NCI-H2029 treated with DMSO at 0.1 percent for 48 hours (cell line): Measurements from ENCODE around the gene OMG.
"Not testable (repeated sequence)": the region's sequence is repeated elsewhere in the genome, so short reads cannot be mapped to it uniquely, and the experiment has no call there.

ENCODE experiments used
- DNase-seq: peaks from one replicate; lab custom pipeline; 2025; lab: John Stamatoyannopoulos, UW

Gene OMG

DNA sequence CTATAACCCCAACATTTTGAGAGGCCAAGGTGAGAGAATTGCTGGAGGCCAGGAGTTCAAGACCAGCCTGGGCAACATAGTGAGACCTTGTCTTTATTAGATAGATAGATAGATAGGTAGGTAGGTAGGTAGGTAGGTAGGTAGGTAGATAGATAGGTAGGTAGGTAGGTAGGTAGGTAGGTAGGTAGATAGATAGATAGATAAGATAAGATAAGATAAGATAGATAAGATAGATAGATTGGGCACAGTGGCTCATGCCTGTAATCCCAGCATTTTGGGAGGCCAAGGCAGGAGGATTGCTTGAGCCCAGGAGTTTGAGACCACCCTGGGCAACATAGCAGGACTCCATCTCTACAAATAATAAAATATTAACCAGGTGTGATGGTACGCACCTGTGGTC lies 34.1 kb downstream of the OMG start:
- not testable (repeated sequence) for DNase-seq

DNA sequence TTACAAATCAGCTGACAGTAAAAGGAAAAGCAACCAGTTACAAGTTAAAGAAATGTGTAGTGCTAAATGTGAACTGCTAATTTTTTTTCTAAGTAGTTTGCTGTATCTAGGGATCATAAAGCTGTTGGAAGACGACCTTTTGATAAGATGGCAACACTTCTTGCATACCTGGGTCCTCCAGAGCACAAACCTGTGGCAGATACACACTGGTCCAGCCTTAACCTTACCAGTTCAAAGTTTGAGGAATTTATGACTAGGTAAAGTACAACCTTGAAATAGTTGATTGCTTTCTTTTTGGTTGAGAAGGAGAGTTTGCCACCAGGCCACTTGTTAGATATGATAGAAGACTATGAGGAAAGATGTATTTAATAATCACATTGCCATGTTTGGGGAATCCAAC lies 35.4 kb downstream of the OMG start:
- no peak for DNase-seq

DNA sequence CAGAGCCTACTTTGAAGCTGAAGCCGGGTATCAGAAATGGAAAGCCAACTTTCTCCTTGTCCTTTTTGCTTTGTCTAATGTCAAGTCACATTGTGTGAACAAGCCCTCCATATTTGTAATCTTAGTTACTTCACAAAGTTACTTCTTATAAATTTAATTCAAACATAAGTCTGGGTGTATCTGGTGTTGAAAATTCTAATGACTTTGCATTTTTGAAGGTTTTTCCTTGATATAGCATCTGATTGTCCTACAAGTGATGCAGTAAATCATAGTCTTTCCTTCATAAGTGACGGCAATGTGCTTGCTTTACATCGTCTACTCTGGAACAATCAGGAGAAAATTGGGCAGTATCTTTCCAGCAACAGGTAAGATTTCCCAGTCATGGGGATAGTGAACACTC lies 36.9 kb downstream of the OMG start:
- no peak for DNase-seq

DNA sequence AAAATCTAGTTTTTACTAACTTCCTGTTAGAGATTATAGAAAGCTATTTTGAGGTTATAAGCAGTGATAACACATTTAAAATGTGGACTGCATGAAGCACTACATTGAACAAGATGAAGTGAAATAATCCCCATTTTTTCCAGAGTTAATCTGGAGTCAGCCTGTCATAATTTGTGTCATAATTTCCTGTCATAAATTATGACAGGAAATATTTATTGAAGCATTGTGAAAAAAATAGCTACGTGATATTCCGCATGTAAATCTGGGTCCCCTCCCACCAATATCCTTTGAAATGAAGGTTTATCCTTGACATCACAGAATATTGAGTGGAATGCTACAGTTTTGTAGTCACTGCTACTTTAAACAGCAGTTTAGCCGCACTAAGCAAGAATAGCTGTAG lies 40.1 kb downstream of the OMG start:
- no peak for DNase-seq

DNA sequence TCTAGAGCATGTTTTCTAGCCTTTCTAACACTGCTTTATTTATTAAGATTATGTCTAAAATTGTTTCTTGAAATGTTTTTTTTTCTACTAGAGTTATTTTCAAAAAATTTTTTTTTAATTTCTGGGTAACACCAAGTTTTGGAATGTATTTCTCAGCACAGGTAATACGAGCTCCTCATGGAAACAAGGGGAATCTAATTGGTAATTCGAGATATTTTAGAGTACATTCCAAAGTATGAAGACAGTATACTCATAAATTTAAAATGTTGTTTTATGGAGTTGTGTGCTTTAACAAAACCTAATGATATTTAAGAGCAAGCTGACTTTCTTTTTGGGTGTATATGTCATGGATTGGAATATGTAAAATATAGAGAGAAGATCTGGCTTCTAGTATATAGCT lies 42.4 kb downstream of the OMG start:
- DNase-seq: no peak

DNA sequence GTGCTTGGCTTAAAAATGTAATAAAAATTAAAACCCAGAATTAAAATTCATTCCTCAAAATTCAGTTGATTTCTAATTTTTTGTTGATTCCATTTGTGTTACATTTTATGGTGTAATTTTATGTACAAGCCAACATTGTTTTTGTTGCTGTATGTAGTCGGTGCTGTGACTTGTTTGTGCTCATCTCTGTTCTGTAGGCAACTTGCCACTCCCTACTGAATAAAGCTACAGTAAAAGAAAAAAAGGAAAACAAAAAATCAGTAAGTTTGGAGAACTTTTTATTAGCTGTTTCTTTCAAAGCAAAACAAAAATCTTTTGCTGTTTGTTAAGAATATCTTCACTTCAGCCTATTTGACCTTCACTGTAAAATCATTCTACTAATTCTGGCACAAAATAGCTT lies 44.3 kb downstream of the OMG start:
- DNase-seq: no peak

DNA sequence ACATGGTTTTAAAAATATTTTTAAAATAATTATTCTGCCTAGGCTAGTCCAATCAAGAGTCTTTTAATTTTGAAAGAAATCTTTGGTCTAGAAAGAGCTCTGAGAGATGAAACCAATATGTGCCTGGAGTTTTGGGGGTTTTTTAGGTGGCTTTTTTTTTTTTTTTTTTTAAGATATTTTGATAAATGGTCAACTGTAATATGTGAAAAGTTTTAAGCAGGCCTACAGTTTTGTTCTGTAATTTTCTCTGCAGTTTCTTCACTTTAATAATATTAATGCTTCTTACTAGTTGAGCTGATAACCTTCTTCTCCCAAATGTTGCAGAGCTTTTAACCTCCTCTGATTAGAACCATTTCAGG lies 45.1 kb downstream of the OMG start:
- DNase-seq: no peak

- no peak for DNase-seq
Measured at GRCh38 chr17:31251105-31251969, 45.7 kb downstream of the OMG start.

GRCh38 chr17:31250229-31250628 lies 46.8 kb downstream of the OMG start:
- no peak for DNase-seq

DNA sequence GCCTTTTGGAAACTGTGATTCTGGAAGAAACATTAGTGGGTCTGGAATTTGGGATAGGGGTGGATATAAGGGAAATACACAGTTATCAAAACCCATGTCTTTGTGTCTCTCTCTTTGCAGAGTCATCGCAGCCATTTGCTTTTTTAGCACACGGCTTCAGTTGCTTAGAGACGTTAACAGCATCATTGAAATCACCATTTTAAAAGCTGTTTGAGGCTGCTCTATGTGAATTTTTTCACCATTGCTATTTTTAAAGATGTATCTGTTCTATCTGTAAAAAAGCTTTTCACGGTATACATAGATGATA lies 47.3 kb downstream of the OMG start:
- DNase-seq: no peak

GRCh38 chr17:31248986-31249834 lies 47.8 kb downstream of the OMG start:
- no peak for DNase-seq
